Naive thymus-derived CD8-positive, alpha-beta T cell (primary cell): ENCODE results near the gene DNAH11. TPM values are rescaled to one million over a fixed set of nuclear protein-coding genes. Genes with fewer than 3 reads are reported as not detected.

Experiments
- polyA plus RNA-seq, 3 donors: library from polyadenylated mRNA; unstranded; fragments of 300-500 nt; fragmentation: Illumina TruSeq; gene quantifications; one replicate each; pipeline ENCODE4 v1.2.3, GENCODE V29; 2021
- total RNA-seq, 8 experiments: library from RNA in 2 of 8; stranded (reverse) in 2 of 8; gene quantifications; one replicate each; pipeline ENCODE4 v1.2.3 and lab custom pipeline; 2021 to 2026

The DNAH11 gene
- total and polyA plus RNA-seq, 5 experiments from 2014 or later: 0.19 to 0.44 (median 0.23) TPM; not detected in 2

Other genes starting within 250 kb of the DNAH11 start
- 10 to 100 TPM; 48.5 to 55.8 TPM for gene SP4, start 115.0 kb upstream of the DNAH11 start, total RNA-seq
- gene SP4, start 115.0 kb upstream of the DNAH11 start, polyA plus RNA-seq: 10 to 100 TPM; 10.6 to 14.7 (median 12.7) TPM